Gastroesophageal sphincter (tissue), 4 donors: ENCODE measurements around the gene PPP2R5D. TPM values are rescaled to one million over a fixed set of nuclear protein-coding genes. Genes with fewer than 3 reads are reported as not detected.

Source experiments
- ATAC-seq: fragments of 150-250 bp; one replicate; pipeline ENCODE4 v1.9.1; 2016; ENCODE audit warnings: mild to moderate bottlenecking, moderate library complexity
- H3K27ac ChIP-seq, 4 donors: fragments of 200-600 bp; sonication (generic) in 3 of 4; 1 replicate in 3 of 4; 2 replicates in 1 of 4; pipeline ENCODE4 v1.5.1; 2016 to 2019
- H3K27me3 ChIP-seq: fragments of 200-600 bp; sonication (generic); one replicate; pipeline ENCODE4 v1.5.1; 2019
- H3K36me3 ChIP-seq, 2 donors: fragments of 200-600 bp; sonication (generic); one replicate each; pipeline ENCODE4 v1.5.1; 2019; ENCODE audit warnings: control low read depth in 1 of 2
- H3K4me1 ChIP-seq, 3 donors: fragments of 200-600 bp; sonication (generic); 1 replicate in 2 of 3; 2 replicates in 1 of 3; pipeline ENCODE4 v1.5.1; 2016 to 2019; ENCODE audit warnings: control low read depth in 2 of 3
- H3K4me3 ChIP-seq, 2 donors: fragments of 200-600 bp; sonication (generic); one replicate each; pipeline ENCODE4 v1.5.1; 2019; ENCODE audit warnings: mild to moderate bottlenecking in 1 of 2, moderate library complexity in 1 of 2
- H3K9me3 ChIP-seq, 3 donors: fragments of 200-600 bp; sonication (generic); one replicate each; pipeline ENCODE4 v1.5.1; 2017 to 2019; ENCODE audit warnings: control low read depth in 2 of 3
- CTCF ChIP-seq, 4 experiments: fragments of 200-600 bp in 2 of 4; fragments of 450-650 bp in 2 of 4; sonication (generic) in 1 of 4; IDR thresholded peaks; one replicate each; pipeline ENCODE4 v1.5.1; 2017 to 2019; ENCODE audit warnings: antibody characterized with exemption in 4 of 4, mild to moderate bottlenecking in 2 of 4, moderate library complexity in 2 of 4
- EP300 ChIP-seq: sonication (generic); formaldehyde crosslinking; IDR thresholded peaks from one replicate; pipeline ENCODE4 v1.6.1; 2017; ENCODE audit warnings: antibody characterized with exemption, mild to moderate bottlenecking
- POLR2A ChIP-seq, 2 donors: fragments of 450-650 bp; IDR thresholded peaks; one replicate each; pipeline ENCODE4 v1.6.1; 2017; ENCODE audit warnings: antibody characterized with exemption in 2 of 2, mild to moderate bottlenecking in 2 of 2, moderate library complexity in 1 of 2
- POLR2AphosphoS5 ChIP-seq: sonication (generic); formaldehyde crosslinking; IDR thresholded peaks from one replicate; pipeline ENCODE4 v1.6.1; 2017; ENCODE audit warnings: antibody characterized with exemption
- WGBS, 2 donors: methylation state at CpG; one replicate each; pipeline ENCODE4 v1.1.5; 2018; ENCODE audit warnings: low coverage in 1 of 2; 5-methylcytosine and 5-hydroxymethylcytosine counted together
- total RNA-seq, 4 donors: library from RNA; depleted of rRNA; stranded (reverse); fragments of >200 nt; gene quantifications; one replicate each; pipeline ENCODE4 v1.1.0, GENCODE V29; 2016

The PPP2R5D gene
- total RNA-seq, 4 donors from 2014 or later = 30.0 to 45.1 (median 36.3) TPM

- 0 to 4% methylated on average over 1 to 5 of the region's 62 CpGs for WGBS, 2 donors
These were observed 23.9 kb upstream of the PPP2R5D start, which contains the start of gene GNMT for GRCh38 chr6:42960243-42961019. Gene GNMT (plus strand): TSS chr6:42960754. CDS start chr6:42960768, 14 bp downstream.

GRCh38 chr6:42961020-42961470 is 23.3 kb upstream of the PPP2R5D start:
- Histone ChIP-seq H3K27me3 (no peaks in the 10 kb centered on the region), H3K9me3 (no peaks in the 10 kb centered on the region), H3K4me3 (peak overlapping the region; percentile 35 to 58), H3K27ac (peak overlapping the region in 2 of 4 donors; percentile 57 to 58), H3K36me3 (peaks cover 0 to 42% of the 10 kb centered on the region in 2 donors), H3K4me1 (peaks cover 0 to 24% (median 8%) of the 10 kb centered on the region in 3 donors)
- ATAC-seq = peak; percentile 57
- WGBS, 2 donors = 25 to 33% methylated on average over 1 to 7 of the region's 15 CpGs
- no peak for TF ChIP-seq CTCF (IDR thresholded peaks at IDR 0.05)
- TF ChIP-seq POLR2A (IDR thresholded peaks at IDR 0.05) = no peak
- no peak for TF ChIP-seq EP300
- no peak for TF ChIP-seq POLR2AphosphoS5

More at GRCh38 chr6:42960243-42961019, 23.9 kb upstream of the PPP2R5D start, which contains the start of gene GNMT:
- H3K4me3 ChIP-seq = peak within 1 kb of the TSS; percentile 35 to 58
- H3K9me3 ChIP-seq = no peaks in the 10 kb centered on the region
- H3K36me3 ChIP-seq = peaks cover 0 to 36% of the 10 kb centered on the region in 2 donors
- peak; percentile 86 for ATAC-seq
- TF ChIP-seq POLR2A (IDR thresholded peaks at IDR 0.05) (peak in 1 of 2 donors; percentile 25), CTCF (IDR thresholded peaks at IDR 0.05) (no peak), POLR2AphosphoS5 (peak; percentile 24)
- no peaks in the 10 kb centered on the region for H3K27me3 ChIP-seq
- H3K27ac ChIP-seq = peak within 1 kb of the TSS in 2 of 4 donors; percentile 57 to 58
- H3K4me1 ChIP-seq = peaks cover 0 to 24% (median 8%) of the 10 kb centered on the region in 3 donors

GRCh38 chr6:42962096-42962495 is 22.3 kb upstream of the PPP2R5D start:
- Histone ChIP-seq H3K27me3 (no peaks in the 10 kb centered on the region), H3K27ac (no peak overlapping the region), H3K9me3 (no peaks in the 10 kb centered on the region), H3K4me1 (peaks cover 0 to 24% (median 8%) of the 10 kb centered on the region in 3 donors), H3K4me3 (no peak overlapping the region), H3K36me3 (peaks cover 0 to 52% of the 10 kb centered on the region in 2 donors)
- 84 to 89% methylated on average over 4 to 10 of the region's 12 CpGs for WGBS, 2 donors
- no peak for ATAC-seq
- TF ChIP-seq POLR2AphosphoS5 (no peak), CTCF (IDR thresholded peaks at IDR 0.05) (no peak)

GRCh38 chr6:42962502-42963178 is 21.7 kb upstream of the PPP2R5D start:
- Histone ChIP-seq H3K4me1 (peaks cover 0 to 24% (median 8%) of the 10 kb centered on the region in 3 donors), H3K36me3 (peaks cover 0 to 57% of the 10 kb centered on the region in 2 donors), H3K27me3 (no peaks in the 10 kb centered on the region), H3K4me3 (no peak overlapping the region), H3K27ac (no peak overlapping the region), H3K9me3 (no peaks in the 10 kb centered on the region)
- 70% methylated on average over 2 of the region's 13 CpGs; no CpG with 5 or more reads in 1 of the 2 donors for WGBS, 2 donors
- ATAC-seq = no peak
- TF ChIP-seq EP300 (no peak), CTCF (IDR thresholded peaks at IDR 0.05) (no peak), POLR2A (IDR thresholded peaks at IDR 0.05) (no peak), POLR2AphosphoS5 (no peak)
